ENCODE measurements around the gene IPMK.
"Not testable (repeated sequence)": the region's sequence is repeated elsewhere in the genome, so short reads cannot be mapped to it uniquely, and the experiment has no call there.

DNA sequence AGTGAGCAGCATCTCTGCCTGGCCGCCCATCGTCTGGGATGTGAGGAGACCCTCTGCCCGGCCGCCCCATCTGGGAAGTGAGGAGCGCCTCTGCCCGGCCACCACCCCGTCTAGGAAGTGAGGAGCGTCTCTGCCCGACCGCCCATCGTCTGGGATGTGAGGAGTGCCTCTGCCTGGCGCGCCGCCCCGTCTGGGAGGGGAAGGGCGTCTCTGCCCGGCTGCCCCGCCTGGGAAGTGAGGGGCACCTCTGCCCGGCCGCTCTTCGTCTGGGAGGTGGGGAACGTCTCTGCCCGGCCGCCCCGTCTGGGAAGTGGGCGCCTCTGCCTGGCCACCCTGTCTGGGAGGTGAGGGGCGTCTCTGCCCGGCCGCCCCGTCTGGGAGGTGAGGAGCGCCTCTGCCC is 23.9 kb downstream of the IPMK start:
- TF ChIP-seq, protein P1, sequence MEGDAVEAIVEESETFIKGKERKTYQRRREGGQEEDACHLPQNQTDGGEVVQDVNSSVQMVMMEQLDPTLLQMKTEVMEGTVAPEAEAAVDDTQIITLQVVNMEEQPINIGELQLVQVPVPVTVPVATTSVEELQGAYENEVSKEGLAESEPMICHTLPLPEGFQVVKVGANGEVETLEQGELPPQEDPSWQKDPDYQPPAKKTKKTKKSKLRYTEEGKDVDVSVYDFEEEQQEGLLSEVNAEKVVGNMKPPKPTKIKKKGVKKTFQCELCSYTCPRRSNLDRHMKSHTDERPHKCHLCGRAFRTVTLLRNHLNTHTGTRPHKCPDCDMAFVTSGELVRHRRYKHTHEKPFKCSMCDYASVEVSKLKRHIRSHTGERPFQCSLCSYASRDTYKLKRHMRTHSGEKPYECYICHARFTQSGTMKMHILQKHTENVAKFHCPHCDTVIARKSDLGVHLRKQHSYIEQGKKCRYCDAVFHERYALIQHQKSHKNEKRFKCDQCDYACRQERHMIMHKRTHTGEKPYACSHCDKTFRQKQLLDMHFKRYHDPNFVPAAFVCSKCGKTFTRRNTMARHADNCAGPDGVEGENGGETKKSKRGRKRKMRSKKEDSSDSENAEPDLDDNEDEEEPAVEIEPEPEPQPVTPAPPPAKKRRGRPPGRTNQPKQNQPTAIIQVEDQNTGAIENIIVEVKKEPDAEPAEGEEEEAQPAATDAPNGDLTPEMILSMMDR (IDR thresholded peaks at IDR 0.05 in 4 of 5, conservative IDR thresholded peaks at IDR 0.05 in 1 of 5), result not testable (repeated sequence)
- TF ChIP-seq POLR2A (IDR thresholded peaks at IDR 0.05), result not testable (repeated sequence)

Data from gastrocnemius medialis (tissue), 4 donors.